Measurements from ENCODE around the gene NPR2. TPM values are rescaled to one million over a fixed set of nuclear protein-coding genes. Genes with fewer than 3 reads are reported as not detected.
A peak's percentile ranks its signal among the peaks of the same experiment; 100 is the strongest.

Gene NPR2
- total RNA-seq, 4 donors from 2014 or later, result 22.0 to 35.9 (median 29.7) TPM

- no peaks in the 10 kb centered on the region for H3K27me3 ChIP-seq
- no peak for DNase-seq (ENCODE audit: extremely low spot score)
- peaks cover 40 to 62% (median 49%) of the 10 kb centered on the region in 4 donors for H3K4me1 ChIP-seq
- no peaks in the 10 kb centered on the region for H3K9me3 ChIP-seq
- peak overlapping the region; percentile 64 to 90 (median 84) for H3K4me3 ChIP-seq
- WGBS, result 2% methylated on average over 13 of the region's 19 CpGs
- intact Hi-C loops (cut with DNase I), result no loop called here
- peak overlapping the region; percentile 88 to 93 (median 91) for H3K27ac ChIP-seq (replicated peaks in 1 of 4)
- peaks cover 39 to 50% (median 46%) of the 10 kb centered on the region in 4 donors for H3K36me3 ChIP-seq
- no peak for TF ChIP-seq EP300 (IDR thresholded peaks at IDR 0.05)
- TF ChIP-seq POLR2A (IDR thresholded peaks at IDR 0.05; ENCODE audit: low read depth), result no peak
- no peak for TF ChIP-seq POLR2AphosphoS5 (IDR thresholded peaks at IDR 0.05)
Measured at GRCh38 chr9:35749515-35750255, 41.7 kb upstream of the NPR2 start.

- peaks cover 35 to 57% (median 44%) of the 10 kb centered on the region in 4 donors for H3K4me1 ChIP-seq
- intact Hi-C loops (cut with DNase I), result no loop called here
- H3K36me3 ChIP-seq, result peaks cover 34 to 50% (median 48%) of the 10 kb centered on the region in 4 donors
- no peaks in the 10 kb centered on the region for H3K9me3 ChIP-seq
- no peak for TF ChIP-seq CTCF (IDR thresholded peaks at IDR 0.05)
- TF ChIP-seq EP300 (IDR thresholded peaks at IDR 0.05), result no peak
- no peak for TF ChIP-seq POLR2AphosphoS5 (IDR thresholded peaks at IDR 0.05)
- no peak for TF ChIP-seq POLR2A (IDR thresholded peaks at IDR 0.05; ENCODE audit: low read depth)
- peak overlapping the region; percentile 64 to 90 (median 84) for H3K4me3 ChIP-seq
- H3K27ac ChIP-seq (replicated peaks in 1 of 4), result peak overlapping the region; percentile 88 to 93 (median 91)
- no peaks in the 10 kb centered on the region for H3K27me3 ChIP-seq
- WGBS, result 25% methylated on average over 4 of the region's 4 CpGs
- no peak for DNase-seq (ENCODE audit: extremely low spot score)
Measured at GRCh38 chr9:35750256-35750531, 41.2 kb upstream of the NPR2 start.

GRCh38 chr9:35753466-35753865 is 37.9 kb upstream of the NPR2 start:
- Histone ChIP-seq H3K4me1 (peaks cover 29 to 51% (median 41%) of the 10 kb centered on the region in 4 donors), H3K4me3 (no peak overlapping the region), H3K9me3 (no peaks in the 10 kb centered on the region), H3K36me3 (peaks cover 34 to 51% (median 48%) of the 10 kb centered on the region in 4 donors), H3K27me3 (no peaks in the 10 kb centered on the region), H3K27ac (replicated peaks in 1 of 4) (no peak overlapping the region)
- DNase-seq (ENCODE audit: extremely low spot score), result no peak
- 77% methylated on average over 5 of the region's 5 CpGs for WGBS
- no peak for TF ChIP-seq POLR2A (IDR thresholded peaks at IDR 0.05; ENCODE audit: low read depth)
- TF ChIP-seq POLR2AphosphoS5 (IDR thresholded peaks at IDR 0.05), result no peak
- TF ChIP-seq CTCF (IDR thresholded peaks at IDR 0.05), result no peak
- no peak for TF ChIP-seq EP300 (IDR thresholded peaks at IDR 0.05)
- intact Hi-C loops (cut with DNase I), result no loop called here

- WGBS, result 66% methylated on average over 2 of the region's 3 CpGs
- H3K4me1 ChIP-seq, result peaks cover 32 to 57% (median 49%) of the 10 kb centered on the region in 4 donors
- peaks cover 34 to 51% (median 48%) of the 10 kb centered on the region in 4 donors for H3K36me3 ChIP-seq
- no peak within 1 kb of the TSS for H3K4me3 ChIP-seq
- TF ChIP-seq POLR2A (IDR thresholded peaks at IDR 0.05; ENCODE audit: low read depth), result no peak
- no peak for TF ChIP-seq EP300 (IDR thresholded peaks at IDR 0.05)
- TF ChIP-seq CTCF (IDR thresholded peaks at IDR 0.05), result no peak
- no peak for TF ChIP-seq POLR2AphosphoS5 (IDR thresholded peaks at IDR 0.05)
- no peak within 1 kb of the TSS for H3K27ac ChIP-seq (replicated peaks in 1 of 4)
- intact Hi-C loops (cut with DNase I), result no loop called here
- no peaks in the 10 kb centered on the region for H3K9me3 ChIP-seq
- no peaks in the 10 kb centered on the region for H3K27me3 ChIP-seq
- no peak for DNase-seq (ENCODE audit: extremely low spot score)
Measured at GRCh38 chr9:35754264-35754663, 37.1 kb upstream of the NPR2 start, which contains the start of gene MSMP. TSS of gene MSMP (minus strand) at chr9:35754276. CDS start at chr9:35754129, 147 bp downstream.

GRCh38 chr9:35755071-35755470 is 36.3 kb upstream of the NPR2 start:
- H3K4me3 ChIP-seq, result no peak overlapping the region
- no peak overlapping the region for H3K27ac ChIP-seq (replicated peaks in 1 of 4)
- H3K9me3 ChIP-seq, result no peaks in the 10 kb centered on the region
- intact Hi-C loops (cut with DNase I), result no loop called here
- H3K4me1 ChIP-seq, result peaks cover 27 to 49% (median 43%) of the 10 kb centered on the region in 4 donors
- 95% methylated on average over 4 of the region's 4 CpGs for WGBS
- DNase-seq (ENCODE audit: extremely low spot score), result no peak
- peaks cover 34 to 51% (median 48%) of the 10 kb centered on the region in 4 donors for H3K36me3 ChIP-seq
- TF ChIP-seq POLR2A (IDR thresholded peaks at IDR 0.05; ENCODE audit: low read depth), result no peak
- no peaks in the 10 kb centered on the region for H3K27me3 ChIP-seq
